Liver (tissue), 2 donors: ENCODE measurements around the gene CYP4F3.

ENCODE experiments used
- JUND ChIP-seq, 2 donors: IDR thresholded peaks; 2 replicates each; pipeline ENCODE4 v1.6.1; 2016; ENCODE audit warnings: antibody characterized with exemption in 2 of 2
- SP1 ChIP-seq: IDR thresholded peaks from 2 replicates; pipeline ENCODE4 v1.6.1; 2018; ENCODE audit warnings: antibody characterized with exemption, mild to moderate bottlenecking
- TAF1 ChIP-seq: conservative IDR thresholded peaks from 2 replicates; pipeline ENCODE4 v1.6.1; 2016; ENCODE audit warnings: antibody characterized with exemption, mild to moderate bottlenecking
- donor health status: healthy.

- no peak for TF ChIP-seq SP1
- no peak for TF ChIP-seq JUND (IDR thresholded peaks at IDR 0.05)
- TF ChIP-seq TAF1: no peak
Measured at GRCh38 chr19:15612342-15612741, 28.4 kb upstream of the CYP4F3 start.
